ENCODE data around the gene SPTLC3.

- TF ChIP-seq, protein P1, sequence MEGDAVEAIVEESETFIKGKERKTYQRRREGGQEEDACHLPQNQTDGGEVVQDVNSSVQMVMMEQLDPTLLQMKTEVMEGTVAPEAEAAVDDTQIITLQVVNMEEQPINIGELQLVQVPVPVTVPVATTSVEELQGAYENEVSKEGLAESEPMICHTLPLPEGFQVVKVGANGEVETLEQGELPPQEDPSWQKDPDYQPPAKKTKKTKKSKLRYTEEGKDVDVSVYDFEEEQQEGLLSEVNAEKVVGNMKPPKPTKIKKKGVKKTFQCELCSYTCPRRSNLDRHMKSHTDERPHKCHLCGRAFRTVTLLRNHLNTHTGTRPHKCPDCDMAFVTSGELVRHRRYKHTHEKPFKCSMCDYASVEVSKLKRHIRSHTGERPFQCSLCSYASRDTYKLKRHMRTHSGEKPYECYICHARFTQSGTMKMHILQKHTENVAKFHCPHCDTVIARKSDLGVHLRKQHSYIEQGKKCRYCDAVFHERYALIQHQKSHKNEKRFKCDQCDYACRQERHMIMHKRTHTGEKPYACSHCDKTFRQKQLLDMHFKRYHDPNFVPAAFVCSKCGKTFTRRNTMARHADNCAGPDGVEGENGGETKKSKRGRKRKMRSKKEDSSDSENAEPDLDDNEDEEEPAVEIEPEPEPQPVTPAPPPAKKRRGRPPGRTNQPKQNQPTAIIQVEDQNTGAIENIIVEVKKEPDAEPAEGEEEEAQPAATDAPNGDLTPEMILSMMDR (conservative IDR thresholded peaks at IDR 0.05), result no peak
- TF ChIP-seq EZH2 (IDR thresholded peaks at IDR 0.05; ENCODE audit: low read depth), result no peak
Measured at GRCh38 chr20:12961725-12962124, 47.0 kb upstream of the SPTLC3 start.
